Right lobe of liver (tissue), 6 donors: ENCODE data around the gene ALPK3. TPM values are rescaled to one million over a fixed set of nuclear protein-coding genes. Genes with fewer than 3 reads are reported as not detected.
A peak's percentile ranks its signal among the peaks of the same experiment; 100 is the strongest.

Experiments
- ATAC-seq, 4 donors: fragments of 200-7000 bp; cut with Tn5 transposase; one replicate each; pipeline ENCODE4 v1.9.1; 2020; ENCODE audit warnings: mild to moderate bottlenecking in 4 of 4, moderate library complexity in 4 of 4
- DNase-seq, 3 donors: peaks; one replicate each; pipeline ENCODE4 v3.0.0-alpha.2; 2020
- H3K27ac ChIP-seq, 3 donors: fragments of 200-600 bp; one replicate each; pipeline ENCODE4 v1.8.0; 2022
- H3K27me3 ChIP-seq, 2 donors: fragments of 200-600 bp; one replicate each; pipeline ENCODE4 v1.8.0; 2022
- H3K36me3 ChIP-seq, 4 donors: fragments of 200-600 bp; sonication (generic) in 1 of 4; one replicate each; pipeline versions ENCODE4 v1.5.1 to v1.8.0; 2017 to 2022; ENCODE audit warnings: control low read depth in 1 of 4
- H3K4me1 ChIP-seq, 4 donors: fragments of 200-600 bp; sonication (generic) in 1 of 4; one replicate each; pipeline versions ENCODE4 v1.5.1 to v1.8.0; 2017 to 2022; ENCODE audit warnings: control low read depth in 1 of 4
- H3K4me3 ChIP-seq, 3 donors: fragments of 200-600 bp; one replicate each; pipeline ENCODE4 v1.8.0; 2022
- H3K9me3 ChIP-seq, 4 donors: fragments of 200-600 bp; sonication (generic) in 1 of 4; one replicate each; pipeline versions ENCODE4 v1.5.1 to v1.8.0; 2017 to 2022; ENCODE audit warnings: control low read depth in 1 of 4
- POLR2A ChIP-seq: fragments of 450-650 bp; IDR thresholded peaks from one replicate; pipeline ENCODE4 v1.6.1; 2017; ENCODE audit warnings: antibody characterized with exemption, mild to moderate bottlenecking
- WGBS: methylation state at CpG from one replicate; pipeline ENCODE4 v1.1.6; 2018; ENCODE audit warnings: low coverage, low lambda C conversion rate; ENCODE audit not compliant: insufficient coverage; ENCODE audit errors: missing lambda C conversion rate; 5-methylcytosine and 5-hydroxymethylcytosine counted together
- intact Hi-C, 2 donors: fragments of 100-400 bp; cut with DNase I; formaldehyde crosslinking; loops; one replicate each; pipeline versions ENCODE4 v1.11.2 to v1.14.1; 2022
- total RNA-seq, 6 experiments: library from RNA; depleted of rRNA in 2 of 6; stranded (reverse); fragments of >200 nt in 2 of 6; fragmentation: NEBNext Ultra II Directional in 3 of 6; extraction: Animal tissue kit (Norgen Biotek cat#: 25700) in 3 of 6; gene quantifications; one replicate each; pipeline versions ENCODE4 v1.1.0 to v1.2.4, GENCODE V29; 2016 to 2023
- TF ChIP-seq, protein P1 (sequence below), 4 donors: fragments of 200-600 bp in 3 of 4; fragments of 450-650 bp in 1 of 4; IDR thresholded peaks; one replicate each; pipeline versions ENCODE4 v1.5.1 to v1.8.0; 2016 to 2022; ENCODE audit warnings: antibody characterized with exemption in 4 of 4, mild to moderate bottlenecking in 2 of 4
- donor health status: DM: no; HTN: yes; CAD: no.
- donor health status: DM: no; HTN: no; CAD: no.
- donor health status: DM: no; HTN: no; CAD: no.
- donor health status: DM: no; HTN: yes; CAD: no.
- donor health status: DM: no; HTN: yes; CAD: no.

The ALPK3 gene
- total RNA-seq, 6 experiments from 2014 or later: 1.3 to 12.5 (median 5.5) TPM

- 22% methylated on average over 6 of the region's 6 CpGs for WGBS
- TF ChIP-seq POLR2A: peak; percentile 68
- TF ChIP-seq, protein P1, sequence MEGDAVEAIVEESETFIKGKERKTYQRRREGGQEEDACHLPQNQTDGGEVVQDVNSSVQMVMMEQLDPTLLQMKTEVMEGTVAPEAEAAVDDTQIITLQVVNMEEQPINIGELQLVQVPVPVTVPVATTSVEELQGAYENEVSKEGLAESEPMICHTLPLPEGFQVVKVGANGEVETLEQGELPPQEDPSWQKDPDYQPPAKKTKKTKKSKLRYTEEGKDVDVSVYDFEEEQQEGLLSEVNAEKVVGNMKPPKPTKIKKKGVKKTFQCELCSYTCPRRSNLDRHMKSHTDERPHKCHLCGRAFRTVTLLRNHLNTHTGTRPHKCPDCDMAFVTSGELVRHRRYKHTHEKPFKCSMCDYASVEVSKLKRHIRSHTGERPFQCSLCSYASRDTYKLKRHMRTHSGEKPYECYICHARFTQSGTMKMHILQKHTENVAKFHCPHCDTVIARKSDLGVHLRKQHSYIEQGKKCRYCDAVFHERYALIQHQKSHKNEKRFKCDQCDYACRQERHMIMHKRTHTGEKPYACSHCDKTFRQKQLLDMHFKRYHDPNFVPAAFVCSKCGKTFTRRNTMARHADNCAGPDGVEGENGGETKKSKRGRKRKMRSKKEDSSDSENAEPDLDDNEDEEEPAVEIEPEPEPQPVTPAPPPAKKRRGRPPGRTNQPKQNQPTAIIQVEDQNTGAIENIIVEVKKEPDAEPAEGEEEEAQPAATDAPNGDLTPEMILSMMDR (IDR thresholded peaks at IDR 0.05): no peak
- no peak overlapping the region for H3K4me3 ChIP-seq
- H3K4me1 ChIP-seq: peaks cover 0 to 28% (median 10%) of the 10 kb centered on the region in 4 donors
- peak overlapping the region; percentile 95 to 98 (median 96) for H3K27ac ChIP-seq
- H3K9me3 ChIP-seq: no peaks in the 10 kb centered on the region
- intact Hi-C loops: loop anchor here in 1 of 2 donors (10.0 kb wide), 1 partner anchor 229 kb away; the partner anchor contains the start of genes NMB and WDR73
- no peaks in the 10 kb centered on the region for H3K36me3 ChIP-seq
- ATAC-seq: peak; percentile 31 to 46 (median 38)
- no peak for DNase-seq
- H3K27me3 ChIP-seq: no peaks in the 10 kb centered on the region
Measured at GRCh38 chr15:84883466-84883865, 66.3 kb downstream of the ALPK3 start.

DNA sequence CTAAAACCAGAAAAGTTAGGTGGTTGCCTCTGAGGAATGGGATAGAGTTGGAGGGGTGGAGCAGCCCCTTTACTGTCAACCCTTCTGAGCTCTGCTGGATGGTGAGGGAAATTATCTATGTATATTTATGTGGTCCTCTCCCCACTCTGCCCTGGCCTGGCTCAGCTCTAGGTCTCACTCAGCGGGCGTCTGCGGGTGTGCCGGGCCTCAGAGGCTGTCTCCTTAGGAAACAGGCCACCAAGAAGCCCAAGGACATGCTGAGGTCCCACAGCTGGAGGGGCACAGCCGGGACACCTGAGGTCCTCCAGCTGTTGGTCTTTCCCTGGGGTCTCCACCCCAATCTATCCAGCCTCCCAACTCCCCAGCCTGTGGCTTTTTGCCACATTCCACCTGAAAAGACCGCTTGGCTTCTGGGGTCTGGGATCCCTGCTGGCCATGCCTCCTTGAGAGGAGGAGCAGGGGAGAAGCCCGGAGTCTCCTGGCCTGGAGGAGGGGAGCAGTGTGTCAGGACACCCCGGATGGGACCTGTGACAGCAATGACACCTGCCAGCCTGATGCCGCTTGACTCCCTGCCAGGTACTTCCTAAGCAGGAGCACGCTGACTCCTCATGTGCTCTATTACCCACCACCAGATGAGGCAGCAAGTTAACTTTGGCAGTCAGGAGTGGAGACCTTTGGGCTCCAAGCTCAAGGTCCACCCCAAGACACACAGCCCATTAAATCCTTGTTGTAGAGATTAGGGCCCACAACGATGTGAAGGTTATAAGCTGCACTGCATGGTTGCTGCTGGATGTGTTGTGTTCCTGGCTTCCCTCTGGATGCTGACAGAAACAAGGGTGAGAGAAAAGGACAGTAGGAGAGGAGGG, 67.0 kb downstream of the ALPK3 start, which contains the start of gene SLC28A1:
Gene SLC28A1 (plus strand): TSS at position 747 of the 866 bp plus-strand sequence. CDS start 3,099 bp downstream, outside the sequence.
- no peaks in the 10 kb centered on the region for H3K36me3 ChIP-seq
- H3K4me1 ChIP-seq: peaks cover 0 to 28% (median 10%) of the 10 kb centered on the region in 4 donors
- intact Hi-C loops: loop anchor here in 1 of 2 donors (10.0 kb wide), 1 partner anchor 229 kb away; the partner anchor contains the start of genes NMB and WDR73
- H3K27me3 ChIP-seq: no peaks in the 10 kb centered on the region
- TF ChIP-seq, protein P1 (IDR thresholded peaks at IDR 0.05): no peak
- peak; percentile 96 for TF ChIP-seq POLR2A
- WGBS: 18% methylated on average over 2 of the region's 11 CpGs
- ATAC-seq: peak; percentile 69 to 87 (median 79)
- peak within 1 kb of the TSS; percentile 95 to 98 (median 96) for H3K27ac ChIP-seq
- H3K4me3 ChIP-seq: peak within 1 kb of the TSS; percentile 46 to 67 (median 58)
- peak; percentile 88 to 95 (median 91) for DNase-seq
- no peaks in the 10 kb centered on the region for H3K9me3 ChIP-seq

- H3K27ac ChIP-seq: peak overlapping the region; percentile 95 to 98 (median 96)
- DNase-seq (no peak), ATAC-seq (peak in 1 of 4 donors; percentile 3)
- H3K9me3 ChIP-seq: no peaks in the 10 kb centered on the region
- H3K4me1 ChIP-seq: peaks cover 0 to 28% (median 10%) of the 10 kb centered on the region in 4 donors
- no peak for TF ChIP-seq POLR2A
- TF ChIP-seq, protein P1 (IDR thresholded peaks at IDR 0.05): no peak
- H3K4me3 ChIP-seq: peak overlapping the region; percentile 46 to 67 (median 58)
- H3K27me3 ChIP-seq: no peaks in the 10 kb centered on the region
- H3K36me3 ChIP-seq: no peaks in the 10 kb centered on the region
- WGBS: 29% methylated on average over 7 of the region's 7 CpGs
- intact Hi-C loops: loop anchor here in 1 of 2 donors (10.0 kb wide), 1 partner anchor 231 kb away; the partner anchor contains the start of genes NMB and WDR73
Measured at GRCh38 chr15:84885801-84886200, 68.6 kb downstream of the ALPK3 start.

DNA sequence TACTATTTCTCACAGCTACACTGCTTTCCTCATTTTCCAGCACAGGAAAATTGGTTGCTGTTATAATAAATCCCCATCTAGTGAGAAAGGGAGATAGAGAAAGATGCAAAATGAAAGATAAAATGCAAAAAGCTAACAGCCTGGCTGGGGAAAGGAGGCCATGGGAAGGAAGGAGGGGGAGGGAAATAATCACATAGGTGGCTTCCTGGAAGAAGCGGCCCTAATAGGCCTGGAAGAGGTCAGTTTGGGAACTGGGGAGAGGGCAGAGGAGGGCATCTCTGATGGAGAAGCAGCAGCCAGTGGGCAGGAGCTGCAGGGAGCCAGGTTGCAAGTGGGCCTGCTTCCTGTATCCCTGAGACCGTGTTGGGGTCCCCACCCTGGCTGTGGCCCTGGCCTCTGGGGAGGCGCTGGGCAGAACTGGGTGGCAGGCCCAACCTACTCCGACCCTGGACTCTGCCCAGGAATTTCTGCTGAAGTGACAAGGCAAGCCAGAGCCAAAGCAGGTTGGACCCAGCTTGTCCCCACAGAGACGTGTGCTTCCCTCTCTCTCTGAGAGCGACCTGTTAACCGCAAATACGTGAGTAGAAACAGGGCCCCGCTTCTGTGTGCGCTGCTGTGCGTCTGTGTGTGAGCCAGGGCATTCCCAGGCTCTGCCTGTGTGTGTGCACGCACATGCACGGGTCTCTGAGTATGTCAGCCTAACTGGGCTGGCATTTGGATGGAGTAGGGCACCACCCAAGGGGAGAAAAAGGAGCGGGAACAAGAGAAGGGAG, 69.2 kb downstream of the ALPK3 start:
- 39% methylated on average over 6 of the region's 14 CpGs for WGBS

More for the DNA sequence above, 69.2 kb downstream of the ALPK3 start:
- Histone ChIP-seq H3K4me1 (peaks cover 0 to 28% (median 10%) of the 10 kb centered on the region in 4 donors), H3K36me3 (peaks cover 0 to 2% (median 0%) of the 10 kb centered on the region in 4 donors), H3K4me3 (peak overlapping the region; percentile 46 to 67 (median 58)), H3K27ac (peak overlapping the region; percentile 95 to 98 (median 96)), H3K9me3 (no peaks in the 10 kb centered on the region), H3K27me3 (no peaks in the 10 kb centered on the region)
- peak; percentile 85 for TF ChIP-seq POLR2A
- TF ChIP-seq, protein P1 (IDR thresholded peaks at IDR 0.05): no peak
- peak; percentile 83 to 94 (median 86) for DNase-seq
- peak; percentile 65 to 80 (median 74) for ATAC-seq
- intact Hi-C loops: loop anchor here in 1 of 2 donors (10.0 kb wide), 1 partner anchor 232 kb away; the partner anchor contains the start of genes NMB and WDR73
